Naive B cell (primary cell): ENCODE results near the gene TIMM44. TPM values are rescaled to one million over a fixed set of nuclear protein-coding genes. Genes with fewer than 3 reads are reported as not detected.
A peak's percentile ranks its signal among the peaks of the same experiment; 100 is the strongest.

ENCODE experiments used
- ATAC-seq, 2 donors: fragments of 150-1000 bp; cut with Tn5 transposase; 2 replicates each; pipeline ENCODE4 v1.10.0; 2021; ENCODE audit warnings: low read depth in 2 of 2, mild to moderate bottlenecking in 2 of 2, moderate library complexity in 2 of 2
- DNase-seq: peaks from one replicate; pipeline ENCODE4 v3.0.0; 2022
- H3K27ac Mint-ChIP-seq, 6 donors: one replicate each; pipeline ENCODE4 v1.8.0; 2020 to 2022; ENCODE audit warnings: mild to moderate bottlenecking in 6 of 6, mixed read lengths in 6 of 6, moderate library complexity in 5 of 6, inconsistent platforms in 2 of 6
- H3K27me3 Mint-ChIP-seq, 3 donors: one replicate each; pipeline ENCODE4 v1.8.0; 2021 to 2022; ENCODE audit warnings: mixed read lengths in 3 of 3, mild to moderate bottlenecking in 1 of 3
- H3K36me3 Mint-ChIP-seq, 2 donors: one replicate each; pipeline ENCODE4 v1.8.0; 2020 to 2022; ENCODE audit warnings: mixed read lengths in 2 of 2, inconsistent platforms in 1 of 2, mild to moderate bottlenecking in 1 of 2
- H3K4me1 Mint-ChIP-seq, 3 donors: one replicate each; pipeline ENCODE4 v1.8.0; 2020 to 2022; ENCODE audit warnings: mixed read lengths in 3 of 3, inconsistent platforms in 1 of 3, mild to moderate bottlenecking in 1 of 3, moderate library complexity in 1 of 3
- H3K4me3 Mint-ChIP-seq, 8 donors: one replicate each; pipeline ENCODE4 v1.8.0; 2020 to 2022; ENCODE audit warnings: mild to moderate bottlenecking in 8 of 8, mixed read lengths in 8 of 8, moderate library complexity in 8 of 8, inconsistent platforms in 2 of 8
- H3K9me3 Mint-ChIP-seq, 7 donors: one replicate each; pipeline ENCODE4 v1.8.0; 2020 to 2022; ENCODE audit warnings: mixed read lengths in 7 of 7, mild to moderate bottlenecking in 5 of 7, inconsistent platforms in 2 of 7, moderate library complexity in 1 of 7
- polyA plus RNA-seq, 6 donors: library from polyadenylated mRNA; unstranded; fragments of 300-500 nt; fragmentation: Illumina TruSeq; gene quantifications; one replicate each; pipeline ENCODE4 v1.2.3, GENCODE V29; 2021; ENCODE audit warnings: low read depth in 6 of 6

Gene TIMM44
- polyA plus RNA-seq, 6 donors from 2014 or later: 7.8 to 21.0 (median 14.1) TPM

GRCh38 chr19:7881910-7882309, 61.6 kb downstream of the TIMM44 start:
- DNase-seq: no peak
- H3K36me3 Mint-ChIP-seq: no peaks in the 10 kb centered on the region
- ATAC-seq: no peak
- H3K27ac Mint-ChIP-seq: no peak overlapping the region
- H3K9me3 Mint-ChIP-seq: peaks cover 0 to 6% (median 0%) of the 10 kb centered on the region in 7 donors
- H3K4me3 Mint-ChIP-seq: no peak overlapping the region
- peaks cover 0 to 4% (median 0%) of the 10 kb centered on the region in 3 donors for H3K4me1 Mint-ChIP-seq
- peaks cover 0 to 24% (median 6%) of the 10 kb centered on the region in 3 donors for H3K27me3 Mint-ChIP-seq

GRCh38 chr19:7879836-7880235, 63.6 kb downstream of the TIMM44 start:
- peaks cover 9 to 30% (median 14%) of the 10 kb centered on the region in 3 donors for H3K27me3 Mint-ChIP-seq
- no peak for ATAC-seq
- DNase-seq: no peak
- H3K4me3 Mint-ChIP-seq: no peak overlapping the region
- H3K4me1 Mint-ChIP-seq: peaks cover 0 to 4% (median 0%) of the 10 kb centered on the region in 3 donors
- H3K36me3 Mint-ChIP-seq: no peaks in the 10 kb centered on the region
- H3K9me3 Mint-ChIP-seq: peaks cover 0 to 6% (median 0%) of the 10 kb centered on the region in 7 donors
- peak overlapping the region in 1 of 6 donors; percentile 24 for H3K27ac Mint-ChIP-seq

DNA sequence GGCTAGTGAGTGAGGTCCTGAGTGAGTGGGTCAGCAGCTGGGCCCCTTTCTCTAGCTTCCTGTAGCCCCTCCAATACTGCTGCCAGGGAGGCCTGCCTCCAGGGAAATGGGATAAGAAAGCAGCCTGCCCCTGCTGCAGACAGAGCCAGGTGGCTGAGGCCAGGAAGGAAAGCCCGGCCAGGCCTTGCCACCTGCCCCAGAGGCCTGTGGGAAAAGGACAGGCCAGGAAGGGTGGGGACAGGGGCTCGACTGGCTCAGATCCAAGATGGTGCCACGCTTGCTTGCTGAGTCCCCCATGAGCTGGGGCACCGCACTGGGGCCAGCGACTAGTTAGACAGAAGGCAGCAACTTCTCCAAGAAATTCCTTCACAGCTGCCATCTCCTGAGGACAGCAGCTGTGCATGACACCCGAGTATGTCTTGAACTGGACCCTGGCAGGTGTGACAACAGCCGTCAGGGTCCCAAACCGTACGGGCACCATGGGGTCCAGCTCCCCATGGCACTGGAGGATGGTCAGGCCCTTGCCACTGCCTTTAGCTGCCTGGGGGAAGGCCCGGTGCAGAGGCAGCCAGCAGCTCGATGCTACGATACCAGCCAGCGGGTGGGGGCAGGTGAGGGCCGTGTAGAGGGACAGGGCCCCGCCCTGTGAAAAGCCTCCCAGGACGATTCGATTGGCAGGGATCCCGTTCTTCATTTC, 64.2 kb downstream of the TIMM44 start:
- Mint-ChIP-seq H3K4me3 (no peak overlapping the region), H3K4me1 (peaks cover 0 to 3% (median 3%) of the 10 kb centered on the region in 3 donors), H3K36me3 (no peaks in the 10 kb centered on the region), H3K9me3 (peaks cover 0 to 6% (median 0%) of the 10 kb centered on the region in 7 donors), H3K27me3 (peaks cover 9 to 35% (median 14%) of the 10 kb centered on the region in 3 donors), H3K27ac (no peak overlapping the region)
- ATAC-seq (no peak), DNase-seq (no peak)

GRCh38 chr19:7877249-7877836, 66.1 kb downstream of the TIMM44 start:
- Mint-ChIP-seq H3K36me3 (no peaks in the 10 kb centered on the region), H3K9me3 (peaks cover 0 to 6% (median 0%) of the 10 kb centered on the region in 7 donors), H3K27me3 (peaks cover 9 to 49% (median 26%) of the 10 kb centered on the region in 3 donors), H3K4me3 (no peak overlapping the region), H3K4me1 (peaks cover 0 to 11% (median 10%) of the 10 kb centered on the region in 3 donors), H3K27ac (peak overlapping the region in 1 of 6 donors; percentile 1)
- ATAC-seq: no peak
- no peak for DNase-seq

Other genes starting within 250 kb of the TIMM44 start
- 100 to 1,000 TPM; 613 to 938 (median 691) TPM for gene FCER2, start 241.5 kb downstream of the TIMM44 start, polyA plus RNA-seq
- 1 to 10 TPM; 1.4 to 3.2 (median 1.8) TPM for gene CLEC4G, start 211.6 kb downstream of the TIMM44 start, polyA plus RNA-seq
- not detected for gene CD209, start 196.1 kb downstream of the TIMM44 start, polyA plus RNA-seq
- under 1 TPM in 3 of 6 donors, not detected in 3; 0.17 to 0.41 (median 0.21) TPM for gene CLEC4M, start 180.4 kb downstream of the TIMM44 start, polyA plus RNA-seq
- gene EVI5L, start 113.4 kb downstream of the TIMM44 start, polyA plus RNA-seq: 1 to 10 TPM in 5 of 6 donors, under 1 TPM in 1; 0.63 to 4.0 (median 1.6) TPM
- gene PRR36, start 69.3 kb downstream of the TIMM44 start, polyA plus RNA-seq: under 1 TPM in 1 of 6 donors, not detected in 5; 0.05 TPM
- not detected for gene LRRC8E, start 55.2 kb downstream of the TIMM44 start, polyA plus RNA-seq
- 1 to 10 TPM in 5 of 6 donors, under 1 TPM in 1; 0.50 to 5.1 (median 2.9) TPM for gene MAP2K7, start 39.8 kb downstream of the TIMM44 start, polyA plus RNA-seq
- not detected for gene TGFBR3L, start 28.8 kb downstream of the TIMM44 start, polyA plus RNA-seq
- gene SNAPC2, start 23.3 kb downstream of the TIMM44 start, polyA plus RNA-seq: 10 to 100 TPM in 4 of 6 donors, 1 to 10 TPM in 2; 1.5 to 20.2 (median 14.7) TPM
- not detected for gene CTXN1, start 17.5 kb downstream of the TIMM44 start, polyA plus RNA-seq
- 10 to 100 TPM; 49.9 to 74.3 (median 59.4) TPM for gene ELAVL1, start 62.0 kb upstream of the TIMM44 start, polyA plus RNA-seq
- under 1 TPM in 1 of 6 donors, not detected in 5; 0.71 TPM for gene CCL25, start 109.1 kb upstream of the TIMM44 start, polyA plus RNA-seq
- gene FBN3, start 205.9 kb upstream of the TIMM44 start, polyA plus RNA-seq: not detected